Gastroesophageal sphincter (tissue), 4 donors: Measurements from ENCODE around the gene CNOT8. TPM values are rescaled to one million over a fixed set of nuclear protein-coding genes. Genes with fewer than 3 reads are reported as not detected.
"Not testable (repeated sequence)": the region's sequence is repeated elsewhere in the genome, so short reads cannot be mapped to it uniquely, and the experiment has no call there.

Experiments used
- ATAC-seq: fragments of 150-250 bp; one replicate; pipeline ENCODE4 v1.9.1; 2016; ENCODE audit warnings: mild to moderate bottlenecking, moderate library complexity
- H3K27ac ChIP-seq, 4 donors: fragments of 200-600 bp; sonication (generic) in 3 of 4; 1 replicate in 3 of 4; 2 replicates in 1 of 4; pipeline ENCODE4 v1.5.1; 2016 to 2019
- H3K27me3 ChIP-seq: fragments of 200-600 bp; sonication (generic); one replicate; pipeline ENCODE4 v1.5.1; 2019
- H3K36me3 ChIP-seq, 2 donors: fragments of 200-600 bp; sonication (generic); one replicate each; pipeline ENCODE4 v1.5.1; 2019; ENCODE audit warnings: control low read depth in 1 of 2
- H3K4me1 ChIP-seq, 3 donors: fragments of 200-600 bp; sonication (generic); 1 replicate in 2 of 3; 2 replicates in 1 of 3; pipeline ENCODE4 v1.5.1; 2016 to 2019; ENCODE audit warnings: control low read depth in 2 of 3
- H3K4me3 ChIP-seq, 2 donors: fragments of 200-600 bp; sonication (generic); one replicate each; pipeline ENCODE4 v1.5.1; 2019; ENCODE audit warnings: mild to moderate bottlenecking in 1 of 2, moderate library complexity in 1 of 2
- H3K9me3 ChIP-seq, 3 donors: fragments of 200-600 bp; sonication (generic); one replicate each; pipeline ENCODE4 v1.5.1; 2017 to 2019; ENCODE audit warnings: control low read depth in 2 of 3
- CTCF ChIP-seq, 4 experiments: fragments of 200-600 bp in 2 of 4; fragments of 450-650 bp in 2 of 4; sonication (generic) in 1 of 4; IDR thresholded peaks; one replicate each; pipeline ENCODE4 v1.5.1; 2017 to 2019; ENCODE audit warnings: antibody characterized with exemption in 4 of 4, mild to moderate bottlenecking in 2 of 4, moderate library complexity in 2 of 4
- EP300 ChIP-seq: sonication (generic); formaldehyde crosslinking; IDR thresholded peaks from one replicate; pipeline ENCODE4 v1.6.1; 2017; ENCODE audit warnings: antibody characterized with exemption, mild to moderate bottlenecking
- POLR2A ChIP-seq, 2 donors: fragments of 450-650 bp; IDR thresholded peaks; one replicate each; pipeline ENCODE4 v1.6.1; 2017; ENCODE audit warnings: antibody characterized with exemption in 2 of 2, mild to moderate bottlenecking in 2 of 2, moderate library complexity in 1 of 2
- POLR2AphosphoS5 ChIP-seq: sonication (generic); formaldehyde crosslinking; IDR thresholded peaks from one replicate; pipeline ENCODE4 v1.6.1; 2017; ENCODE audit warnings: antibody characterized with exemption
- WGBS, 2 donors: methylation state at CpG; one replicate each; pipeline ENCODE4 v1.1.5; 2018; ENCODE audit warnings: low coverage in 1 of 2; 5-methylcytosine and 5-hydroxymethylcytosine counted together
- total RNA-seq, 4 donors: library from RNA; depleted of rRNA; stranded (reverse); fragments of >200 nt; gene quantifications; one replicate each; pipeline ENCODE4 v1.1.0, GENCODE V29; 2016

Gene CNOT8
- total RNA-seq, 4 donors from 2014 or later, result 53.6 to 71.5 (median 61.5) TPM

DNA sequence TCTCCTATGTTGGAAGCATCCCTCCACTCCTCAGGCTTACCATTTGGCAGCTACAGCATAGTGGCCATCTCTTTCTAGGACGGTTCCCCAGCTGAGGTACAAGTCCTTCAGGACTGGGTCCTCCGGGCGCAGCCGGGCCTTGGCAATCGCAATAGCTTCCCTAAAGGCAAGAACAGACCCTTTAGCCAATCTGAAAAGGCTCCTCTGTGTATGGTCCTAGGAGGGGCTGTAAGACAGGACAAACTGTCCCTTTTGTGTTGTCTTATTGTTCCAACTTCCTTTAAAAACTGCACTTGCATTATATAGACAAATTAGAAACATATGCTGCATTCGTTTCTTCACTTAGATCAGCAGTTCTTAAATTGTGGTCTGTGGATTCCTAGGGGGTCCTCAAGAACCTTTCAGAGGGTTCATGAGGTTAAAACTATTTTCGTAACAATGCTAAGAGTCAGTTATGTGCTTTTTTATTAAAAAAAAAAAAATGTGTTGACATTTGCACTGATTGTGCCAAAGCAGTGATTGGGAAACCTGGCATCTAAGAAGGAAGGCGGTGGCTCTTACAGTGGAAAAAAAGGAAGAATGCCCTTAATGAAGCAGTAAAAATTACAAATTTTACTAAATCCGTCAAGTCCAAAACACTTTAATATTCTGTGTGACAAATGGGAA lies 40.9 kb downstream of the CNOT8 start:
- peaks cover 0 to 100% of the 10 kb centered on the region in 2 donors for H3K36me3 ChIP-seq
- 85 to 90% methylated on average over 4 to 9 of the region's 9 CpGs for WGBS, 2 donors
- peak overlapping the region in 3 of 4 donors; percentile 19 to 47 (median 38) for H3K27ac ChIP-seq
- H3K4me1 ChIP-seq, result peaks cover 0 to 5% (median 0%) of the 10 kb centered on the region in 3 donors
- no peak for TF ChIP-seq POLR2A (IDR thresholded peaks at IDR 0.05)
- TF ChIP-seq POLR2AphosphoS5, result no peak
- TF ChIP-seq EP300, result no peak
- TF ChIP-seq CTCF (IDR thresholded peaks at IDR 0.05), result no peak
- ATAC-seq, result peak; percentile 57
- no peak overlapping the region for H3K4me3 ChIP-seq
- H3K9me3 ChIP-seq, result no peaks in the 10 kb centered on the region
- no peaks in the 10 kb centered on the region for H3K27me3 ChIP-seq

DNA sequence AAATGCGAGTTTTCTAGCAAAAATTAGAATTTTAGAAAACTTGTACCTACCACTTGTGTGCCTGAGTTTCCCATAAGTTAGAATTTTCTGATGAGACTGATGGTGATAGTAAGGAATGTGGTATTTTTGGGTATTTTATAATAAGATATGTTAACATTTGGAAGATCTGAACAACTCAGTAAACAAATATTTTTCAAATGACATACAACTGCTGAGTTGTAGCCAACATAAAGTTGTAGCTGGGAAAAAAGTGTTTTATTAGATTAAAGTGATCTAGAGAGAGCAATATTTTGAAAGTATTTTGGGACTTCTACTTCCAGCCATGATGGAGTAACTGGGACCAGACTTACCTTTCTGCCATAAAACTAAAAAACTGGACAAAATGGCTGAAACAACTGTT lies 41.6 kb downstream of the CNOT8 start:
- TF ChIP-seq CTCF (IDR thresholded peaks at IDR 0.05), result no peak
- TF ChIP-seq POLR2A (IDR thresholded peaks at IDR 0.05), result no peak
- ATAC-seq, result no peak
- peak overlapping the region in 2 of 4 donors; percentile 10 to 47 for H3K27ac ChIP-seq
- peaks cover 0 to 5% (median 0%) of the 10 kb centered on the region in 3 donors for H3K4me1 ChIP-seq
- no peak overlapping the region for H3K4me3 ChIP-seq
- WGBS, 2 donors, result 100% methylated on average over 1 of the region's 1 CpG
- peaks cover 0 to 100% of the 10 kb centered on the region in 2 donors for H3K36me3 ChIP-seq
- H3K27me3 ChIP-seq, result no peaks in the 10 kb centered on the region
- no peaks in the 10 kb centered on the region for H3K9me3 ChIP-seq

DNA sequence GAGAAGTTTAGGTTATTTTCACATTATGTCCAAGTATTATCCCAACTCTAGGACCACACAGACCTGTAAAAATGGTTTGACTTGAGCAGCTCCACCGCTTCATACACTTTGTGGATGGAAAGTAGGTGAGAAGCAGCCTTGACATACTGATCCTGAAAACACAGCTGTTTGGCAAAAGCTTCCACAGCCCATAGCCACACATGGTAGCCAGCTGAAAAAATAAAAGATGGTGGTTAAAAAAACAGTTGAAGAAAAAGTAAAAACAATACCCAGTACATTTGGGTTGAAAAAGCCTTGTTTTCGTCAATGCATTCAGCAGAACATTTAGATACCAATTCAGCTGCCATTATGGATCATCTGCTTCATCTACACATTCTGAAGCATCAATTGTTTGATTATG lies 42.8 kb downstream of the CNOT8 start:
- Histone ChIP-seq H3K27ac (no peak overlapping the region), H3K27me3 (no peaks in the 10 kb centered on the region), H3K9me3 (no peaks in the 10 kb centered on the region), H3K36me3 (peaks cover 0 to 100% of the 10 kb centered on the region in 2 donors), H3K4me3 (no peak overlapping the region), H3K4me1 (peaks cover 0 to 5% (median 0%) of the 10 kb centered on the region in 3 donors)
- WGBS, 2 donors, result 89 to 90% methylated on average over 2 of the region's 2 CpGs
- TF ChIP-seq POLR2AphosphoS5, result no peak
- no peak for ATAC-seq

DNA sequence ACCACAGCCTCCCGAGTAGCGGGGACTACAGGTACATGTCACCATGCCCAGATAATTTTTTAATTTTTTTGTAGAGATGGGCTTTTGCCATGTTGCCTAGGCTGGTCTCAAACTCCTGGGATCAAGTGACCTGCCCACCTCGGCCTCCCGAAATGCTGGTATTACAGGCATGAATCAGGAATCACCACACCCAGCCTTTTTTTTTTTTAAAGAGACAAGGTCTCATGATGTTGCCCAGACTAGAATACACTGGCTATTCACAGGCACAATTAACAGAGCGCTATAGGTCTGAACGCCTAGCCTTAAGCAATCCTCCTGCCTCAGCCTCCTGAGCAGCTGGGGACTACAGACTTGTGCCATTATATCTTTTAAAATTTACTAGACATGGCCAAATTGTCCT lies 43.5 kb downstream of the CNOT8 start:
- H3K27me3 ChIP-seq, result no peaks in the 10 kb centered on the region
- ATAC-seq, result no peak

DNA sequence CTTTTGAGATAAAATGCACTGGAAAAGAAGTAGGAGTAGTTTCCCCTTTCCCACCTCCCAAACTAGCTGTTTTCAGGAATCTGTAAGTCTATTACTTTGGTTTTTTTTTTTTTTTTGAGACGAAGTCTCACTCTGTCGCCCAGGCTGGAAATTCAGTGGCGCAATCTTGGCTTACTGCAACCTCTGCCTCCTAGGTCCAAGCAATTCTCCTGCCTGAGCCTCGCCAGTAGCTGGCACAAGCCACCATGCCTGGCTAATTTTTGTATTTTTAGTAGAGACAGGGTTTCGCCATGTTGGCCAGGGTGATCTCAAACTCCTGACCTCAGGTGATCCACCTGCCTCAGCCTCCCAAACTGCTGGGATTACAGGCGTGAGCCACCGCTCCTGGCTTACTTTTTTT lies 47.2 kb downstream of the CNOT8 start:
- H3K4me3 ChIP-seq, ATAC-seq, H3K27ac ChIP-seq, H3K9me3 ChIP-seq, H3K27me3 ChIP-seq, H3K4me1 ChIP-seq: not testable (repeated sequence)
- H3K36me3 ChIP-seq, result peaks cover 0 to 100% of the 10 kb centered on the region in 2 donors
- 90 to 97% methylated on average over 6 to 7 of the region's 7 CpGs for WGBS, 2 donors

More for the DNA sequence above, 43.5 kb downstream of the CNOT8 start:
- no peak overlapping the region for H3K4me3 ChIP-seq
- TF ChIP-seq EP300, result no peak
- no peak for TF ChIP-seq POLR2A (IDR thresholded peaks at IDR 0.05)
- TF ChIP-seq POLR2AphosphoS5, result no peak
- TF ChIP-seq CTCF (IDR thresholded peaks at IDR 0.05), result no peak
- H3K4me1 ChIP-seq, result peaks cover 0 to 5% (median 0%) of the 10 kb centered on the region in 3 donors
- H3K9me3 ChIP-seq, result no peaks in the 10 kb centered on the region
- no peak overlapping the region for H3K27ac ChIP-seq
- 89 to 97% methylated on average over 5 of the region's 6 CpGs for WGBS, 2 donors
- H3K36me3 ChIP-seq, result peaks cover 0 to 100% of the 10 kb centered on the region in 2 donors

GRCh38 chr5:154916874-154917273 lies 58.4 kb downstream of the CNOT8 start:
- Histone ChIP-seq H3K4me1 (no peaks in the 10 kb centered on the region), H3K27ac (no peak overlapping the region), H3K9me3 (no peaks in the 10 kb centered on the region), H3K4me3 (no peak overlapping the region), H3K36me3 (peaks cover 4 to 100% of the 10 kb centered on the region in 2 donors), H3K27me3 (no peaks in the 10 kb centered on the region)
- no peak for ATAC-seq
- TF ChIP-seq POLR2A (IDR thresholded peaks at IDR 0.05) (no peak), CTCF (IDR thresholded peaks at IDR 0.05) (no peak), POLR2AphosphoS5 (no peak), EP300 (no peak)
- WGBS, 2 donors, result 80 to 84% methylated on average over 2 to 3 of the region's 3 CpGs
